ENCODE data around the gene FSD1.
"Not testable (repeated sequence)": the region's sequence is repeated elsewhere in the genome, so short reads cannot be mapped to it uniquely, and the experiment has no call there.

FSD1 gene

GRCh38 chr19:4347521-4347920, 43.1 kb downstream of the FSD1 start:
- DNase-seq: no peak

GRCh38 chr19:4349225-4349624, 44.8 kb downstream of the FSD1 start:
- not testable (repeated sequence) for DNase-seq

- DNase-seq: no peak
Observed at GRCh38 chr19:4350111-4350510, 45.7 kb downstream of the FSD1 start.

GRCh38 chr19:4350726-4351125, 46.3 kb downstream of the FSD1 start:
- no peak for DNase-seq

GRCh38 chr19:4352701-4353121, 48.3 kb downstream of the FSD1 start:
- DNase-seq: peak; percentile 61

- no peak for DNase-seq
Observed at GRCh38 chr19:4354282-4354681, 49.9 kb downstream of the FSD1 start.

GRCh38 chr19:4354897-4355296, 50.5 kb downstream of the FSD1 start:
- no peak for DNase-seq

- DNase-seq: no peak
Observed at GRCh38 chr19:4357095-4357797, 52.8 kb downstream of the FSD1 start.

- no peak for DNase-seq
Observed at GRCh38 chr19:4357921-4358326, 53.5 kb downstream of the FSD1 start.

- no peak for DNase-seq
Observed at GRCh38 chr19:4358709-4359626, 54.6 kb downstream of the FSD1 start.

GRCh38 chr19:4359627-4360000, 55.2 kb downstream of the FSD1 start:
- DNase-seq: no peak

- no peak for DNase-seq
Observed at GRCh38 chr19:4360081-4360569, 55.7 kb downstream of the FSD1 start.

- no peak for DNase-seq
Observed at GRCh38 chr19:4360641-4361151, 56.3 kb downstream of the FSD1 start.

GRCh38 chr19:4361152-4362046, 57.0 kb downstream of the FSD1 start:
- no peak for DNase-seq

- no peak for DNase-seq
Observed at GRCh38 chr19:4362101-4362828, 57.9 kb downstream of the FSD1 start.

GRCh38 chr19:4362831-4363545, 58.6 kb downstream of the FSD1 start:
- no peak for DNase-seq

- DNase-seq: no peak
Observed at GRCh38 chr19:4363571-4364304, 59.3 kb downstream of the FSD1 start.

- no peak for DNase-seq
Observed at GRCh38 chr19:4365341-4365740, 60.9 kb downstream of the FSD1 start.

GRCh38 chr19:4365791-4366665, 61.6 kb downstream of the FSD1 start:
- DNase-seq: no peak
